Activated CD8-positive, alpha-beta T cell treated with anti-CD3 and anti-CD28 coated beads, Interleukin-2, amount 10 ng/mL, durations not matched to agents 7 days and 5 days (primary cell): Measurements from ENCODE around the gene PALM. TPM values are rescaled to one million over a fixed set of nuclear protein-coding genes. Genes with fewer than 3 reads are reported as not detected.

Experiments used
- ATAC-seq: fragments of 150-1000 bp; cut with Tn5 transposase; one replicate; pipeline ENCODE4 v1.10.0; 2021; ENCODE audit warnings: moderate library complexity
- CTCF ChIA-PET: fragments of 350-600 bp; sonication (Branson Sonifier 250); formaldehyde crosslinking; loops from one replicate; lab custom pipeline; 2021; ENCODE audit warnings: antibody characterized with exemption; lab: Charles Lee
- POLR2A ChIA-PET: fragments of 350-600 bp; sonication (Branson Sonifier 250); formaldehyde crosslinking; loops from one replicate; lab custom pipeline; 2021; ENCODE audit warnings: antibody characterized with exemption; lab: Charles Lee
- DNase-seq: peaks from one replicate; pipeline ENCODE4 v3.0.0-alpha.2; 2020
- H3K27ac Mint-ChIP-seq: one replicate; pipeline ENCODE4 v1.8.0; 2021; ENCODE audit warnings: mild to moderate bottlenecking, mixed read lengths
- H3K27me3 Mint-ChIP-seq: one replicate; pipeline ENCODE4 v1.8.0; 2021; ENCODE audit warnings: low read depth, mixed read lengths
- H3K36me3 Mint-ChIP-seq: one replicate; pipeline ENCODE4 v1.8.0; 2021; ENCODE audit warnings: low read depth, mixed read lengths
- H3K4me1 Mint-ChIP-seq: one replicate; pipeline ENCODE4 v1.8.0; 2021; ENCODE audit warnings: low read depth, mixed read lengths
- H3K4me3 Mint-ChIP-seq: one replicate; pipeline ENCODE4 v1.8.0; 2021; ENCODE audit warnings: mild to moderate bottlenecking, mixed read lengths
- H3K9me3 Mint-ChIP-seq: one replicate; pipeline ENCODE4 v1.8.0; 2022; ENCODE audit warnings: mixed read lengths; ENCODE audit not compliant: insufficient read depth
- total RNA-seq, 2 experiments: library from RNA; stranded (reverse); gene quantifications; one replicate each; pipeline ENCODE4 v1.2.3, GENCODE V29; 2021

The PALM gene
- total RNA-seq, 2 experiments from 2014 or later, result not detected

DNA sequence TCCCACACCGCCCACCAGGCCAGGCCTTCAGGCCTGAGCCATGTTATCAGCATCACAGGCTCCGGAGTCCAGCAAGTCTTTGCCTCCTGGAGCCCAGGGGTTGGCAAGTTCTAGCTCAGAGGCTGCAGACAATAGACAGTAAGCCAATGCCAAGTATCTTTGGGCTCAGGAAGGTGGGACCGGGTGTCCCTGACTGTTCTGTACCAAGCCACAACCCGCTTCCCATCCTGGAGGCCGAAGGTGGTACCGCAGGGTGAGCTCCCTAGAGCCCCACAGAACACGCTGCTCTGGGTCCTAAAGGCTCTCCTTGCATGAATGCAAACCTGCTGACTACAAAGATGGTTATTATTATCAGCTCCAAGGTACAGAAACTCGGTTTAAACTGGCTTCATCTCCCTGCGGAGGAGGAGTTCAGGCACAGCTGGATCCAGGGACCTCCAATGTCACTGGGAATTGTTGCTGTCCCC, 38.1 kb upstream of the PALM start:
- Mint-ChIP-seq H3K4me1 (no peaks in the 10 kb centered on the region), H3K27me3 (peaks cover 21% of the 10 kb centered on the region), H3K36me3 (no peaks in the 10 kb centered on the region), H3K4me3 (no peak overlapping the region), H3K27ac (no peak overlapping the region), H3K9me3 (no peaks in the 10 kb centered on the region)
- ATAC-seq, result peak; percentile 41
- no peak for DNase-seq
- POLR2A ChIA-PET, result no interaction called here
- CTCF ChIA-PET, result interaction anchor here (1.1 kb wide), 1 partner anchor 64 kb away, joined by 3 read pairs; no protein-coding TSS in a partner anchor

DNA sequence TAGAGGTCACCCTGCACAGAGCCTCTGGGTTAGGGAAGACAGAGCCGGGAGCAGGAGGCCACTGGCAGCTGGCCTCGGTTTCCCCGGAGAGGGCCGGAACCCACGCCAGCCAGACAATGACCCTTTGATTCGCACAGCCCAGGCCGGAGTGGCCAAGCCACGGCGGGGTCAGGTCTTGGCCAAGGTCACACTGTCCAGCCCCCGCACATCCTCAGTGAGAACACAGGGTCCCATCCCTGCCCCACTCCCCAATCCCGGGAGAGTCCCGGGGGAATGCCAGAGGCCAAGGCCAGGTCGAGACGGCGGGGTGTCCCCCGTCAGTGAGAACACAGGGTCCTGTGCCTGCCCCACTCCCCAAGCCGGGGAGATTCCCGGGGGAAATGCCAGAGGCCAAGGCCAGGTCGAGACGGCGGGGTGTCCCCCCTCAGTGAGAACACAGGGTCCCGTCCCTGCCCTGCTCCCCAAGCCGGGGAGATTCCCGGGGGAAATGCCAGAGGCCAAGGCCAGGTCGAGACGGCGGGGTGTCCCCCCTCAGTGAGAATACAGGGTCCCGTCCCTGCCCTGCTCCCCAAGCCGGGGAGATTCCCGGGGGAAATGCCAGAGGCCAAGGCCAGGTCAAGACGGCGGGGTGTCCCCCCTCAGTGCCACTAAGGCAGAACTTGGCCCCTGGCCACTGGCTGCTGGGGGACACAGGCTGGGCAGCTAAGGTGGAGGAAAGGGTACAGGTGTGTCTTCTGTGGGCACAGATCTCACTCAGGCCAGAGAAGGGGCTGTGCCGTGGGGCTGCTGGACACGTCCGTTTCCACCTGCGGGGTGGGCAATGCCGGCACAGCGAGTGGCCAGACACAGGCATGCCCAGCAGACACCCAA, 34.2 kb upstream of the PALM start:
- Mint-ChIP-seq H3K4me1 (peaks cover 3% of the 10 kb centered on the region), H3K36me3 (no peaks in the 10 kb centered on the region), H3K27ac (no peak overlapping the region), H3K27me3 (peaks cover 17% of the 10 kb centered on the region), H3K9me3 (no peaks in the 10 kb centered on the region), H3K4me3 (no peak overlapping the region)
- ChIA-PET CTCF (no interaction called here), POLR2A (no interaction called here)
- DNase-seq (no peak), ATAC-seq (no peak)

DNA sequence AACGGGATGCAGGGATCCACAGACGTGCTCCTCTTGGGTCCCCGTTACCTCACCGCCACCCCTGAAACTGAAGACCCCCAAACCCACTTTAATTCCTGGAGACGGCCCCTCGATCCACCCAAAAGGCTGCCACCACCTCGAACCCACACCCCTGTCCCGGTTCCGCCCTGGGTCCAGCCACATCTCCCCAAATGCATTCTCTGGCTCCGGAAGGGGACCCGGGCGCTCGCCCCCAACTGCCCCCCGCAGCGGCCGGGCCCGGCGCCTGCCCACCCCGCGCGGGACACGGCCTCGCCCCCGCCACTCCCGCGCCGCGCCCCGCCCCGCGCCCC, 32.8 kb upstream of the PALM start:
- H3K27me3 Mint-ChIP-seq, result peaks cover 17% of the 10 kb centered on the region
- ATAC-seq (no peak), DNase-seq (no peak)
- ChIA-PET CTCF (no interaction called here), POLR2A (no interaction called here)
- no peaks in the 10 kb centered on the region for H3K36me3 Mint-ChIP-seq
- H3K4me3 Mint-ChIP-seq, result no peak overlapping the region
- no peaks in the 10 kb centered on the region for H3K9me3 Mint-ChIP-seq
- H3K27ac Mint-ChIP-seq, result no peak overlapping the region
- H3K4me1 Mint-ChIP-seq, result peaks cover 6% of the 10 kb centered on the region

DNA sequence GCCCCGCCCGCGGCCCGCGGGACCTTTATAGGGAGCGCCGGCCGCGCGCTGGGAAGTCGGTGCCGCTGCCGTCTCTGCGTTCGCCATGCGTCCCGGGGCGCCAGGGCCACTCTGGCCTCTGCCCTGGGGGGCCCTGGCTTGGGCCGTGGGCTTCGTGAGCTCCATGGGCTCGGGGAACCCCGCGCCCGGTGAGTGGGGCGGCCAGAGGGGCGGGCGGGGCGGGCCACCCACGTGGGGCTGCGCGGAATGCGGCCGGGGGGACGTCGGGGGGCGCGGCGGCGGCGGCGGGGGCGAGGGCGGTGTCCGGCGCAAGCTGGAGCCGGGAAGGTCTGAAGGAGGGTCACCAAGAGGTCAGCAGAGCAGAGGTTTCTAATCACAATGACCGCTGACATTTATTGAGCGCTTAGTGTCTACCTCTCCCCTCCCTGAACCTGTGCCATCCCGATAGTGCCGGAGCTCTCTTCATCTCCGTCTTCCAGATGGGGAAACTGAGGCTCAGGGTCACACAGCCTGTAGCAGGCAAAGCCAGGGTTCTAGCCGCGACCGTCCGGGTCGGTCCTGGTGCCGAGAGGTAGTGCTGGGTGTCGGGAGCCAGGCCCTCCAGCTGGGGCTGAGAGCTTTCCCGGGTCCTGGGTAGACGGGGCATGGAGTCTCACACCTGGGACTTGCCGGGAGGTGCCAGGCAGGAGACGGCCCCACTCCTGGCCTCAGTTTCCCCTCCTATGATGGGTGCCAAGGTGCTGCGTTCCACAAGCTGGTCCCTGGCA, 32.2 kb upstream of the PALM start, which contains the start of gene FSTL3:
Gene FSTL3 (plus strand): TSS at position 54 of the 767 bp plus-strand sequence. CDS start 32 bp downstream, at position 86.
- peaks cover 17% of the 10 kb centered on the region for H3K27me3 Mint-ChIP-seq
- H3K4me1 Mint-ChIP-seq, result peaks cover 9% of the 10 kb centered on the region
- ChIA-PET CTCF (no interaction called here), POLR2A (no interaction called here)
- DNase-seq, result no peak
- H3K36me3 Mint-ChIP-seq, result no peaks in the 10 kb centered on the region
- no peak within 1 kb of the TSS for H3K4me3 Mint-ChIP-seq
- ATAC-seq, result no peak
- H3K9me3 Mint-ChIP-seq, result no peaks in the 10 kb centered on the region
- H3K27ac Mint-ChIP-seq, result no peak within 1 kb of the TSS

DNA sequence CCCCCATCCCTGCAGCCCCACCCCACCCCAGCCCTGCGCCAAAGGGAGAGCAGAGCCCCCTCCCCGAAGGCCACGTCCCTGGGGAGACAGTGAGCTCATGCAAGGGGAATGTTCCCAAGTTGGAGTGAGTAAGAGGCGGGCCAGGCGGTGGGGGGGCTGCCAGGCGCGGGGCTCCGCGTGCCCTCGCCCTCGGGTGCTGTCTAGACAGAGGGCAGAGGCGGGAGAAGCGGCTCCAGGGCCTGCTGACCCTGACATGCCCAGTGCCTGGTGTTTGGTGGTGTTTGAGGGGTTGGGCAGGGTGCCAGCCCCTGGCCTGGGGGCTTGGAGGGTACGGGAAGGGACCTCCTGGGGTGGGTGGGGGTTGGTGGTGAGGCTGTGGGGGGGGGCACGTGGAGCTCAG, 31.5 kb upstream of the PALM start:
- Mint-ChIP-seq H3K9me3 (no peaks in the 10 kb centered on the region), H3K36me3 (no peaks in the 10 kb centered on the region), H3K4me1 (peaks cover 9% of the 10 kb centered on the region), H3K27me3 (peaks cover 17% of the 10 kb centered on the region), H3K4me3 (no peak overlapping the region), H3K27ac (no peak overlapping the region)
- ATAC-seq, result no peak
- ChIA-PET POLR2A (no interaction called here), CTCF (interaction anchor here (1.5 kb wide), 1 partner anchor 57 kb away, joined by 6 read pairs; no protein-coding TSS in a partner anchor)
- no peak for DNase-seq

DNA sequence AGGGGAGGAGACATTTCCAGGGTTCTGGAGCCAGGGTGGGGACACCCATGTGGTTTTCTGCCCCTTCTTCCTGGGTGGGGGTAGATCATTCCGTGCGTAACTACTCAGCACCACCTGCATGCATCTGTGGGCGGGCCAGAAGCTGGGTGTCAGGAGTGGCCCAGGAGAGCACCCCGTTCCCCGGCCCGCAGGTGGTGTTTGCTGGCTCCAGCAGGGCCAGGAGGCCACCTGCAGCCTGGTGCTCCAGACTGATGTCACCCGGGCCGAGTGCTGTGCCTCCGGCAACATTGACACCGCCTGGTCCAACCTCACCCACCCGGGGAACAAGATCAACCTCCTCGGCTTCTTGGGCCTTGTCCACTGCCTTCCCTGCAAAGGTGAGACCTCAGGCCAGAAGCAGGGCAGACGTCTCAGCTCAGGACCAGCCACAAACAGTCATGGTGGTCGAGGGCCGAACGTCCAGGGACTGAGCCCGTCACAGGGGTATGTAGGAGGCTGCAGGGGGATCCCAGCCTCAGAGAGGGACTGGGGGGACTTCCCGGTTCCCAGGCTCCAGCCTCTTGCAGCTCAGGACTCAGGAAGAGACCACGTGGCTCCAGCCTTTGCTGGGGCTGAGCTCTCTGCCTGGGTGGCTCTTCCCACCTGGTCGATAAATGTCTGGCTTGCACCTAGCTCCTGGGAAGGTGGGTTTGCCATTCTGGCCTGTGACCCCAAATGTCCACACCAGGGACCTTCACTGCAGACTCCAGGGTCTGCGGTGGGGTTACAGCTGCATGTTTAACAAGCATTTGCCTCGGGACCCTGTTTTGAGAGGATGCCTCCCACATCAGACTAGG, 30.9 kb upstream of the PALM start:
- POLR2A ChIA-PET, result interaction anchor here (0.6 to 0.7 kb wide), 2 partner anchors 59 to 106 kb away, joined by 3 read pairs; no protein-coding TSS in a partner anchor

DNA sequence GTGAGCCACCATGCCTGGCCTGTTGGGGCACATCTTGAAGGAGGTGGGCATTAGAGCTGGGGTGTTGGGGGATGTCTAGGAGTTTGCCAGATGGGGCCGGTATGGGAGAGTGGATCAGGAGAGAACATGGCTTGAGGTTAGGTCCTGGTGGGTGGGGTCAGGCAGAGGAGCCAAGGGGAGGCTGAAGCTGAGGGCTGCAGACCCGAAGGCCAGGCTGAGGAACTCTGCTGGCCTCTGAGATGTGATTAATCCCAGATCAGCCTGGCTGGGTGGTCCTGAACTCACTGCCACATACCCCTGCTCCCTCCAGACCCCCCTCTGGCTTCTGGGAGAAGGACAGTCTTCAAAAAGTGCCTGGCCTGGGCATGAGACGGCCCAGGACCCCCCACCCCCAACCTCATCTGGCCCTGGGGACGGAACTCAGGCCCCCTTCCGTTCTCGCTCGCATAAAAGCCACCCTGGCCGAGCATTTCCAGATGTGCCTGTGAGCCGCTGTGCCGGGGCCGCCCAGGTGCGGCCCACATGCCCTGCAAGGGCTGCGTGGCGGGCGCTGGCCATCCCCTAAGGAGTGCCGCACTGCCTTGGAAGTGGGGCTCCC, 29.8 kb upstream of the PALM start:
- Mint-ChIP-seq H3K27me3 (peaks cover 15% of the 10 kb centered on the region), H3K4me1 (peaks cover 9% of the 10 kb centered on the region), H3K4me3 (peak overlapping the region; percentile 67), H3K27ac (peak overlapping the region; percentile 20), H3K36me3 (no peaks in the 10 kb centered on the region), H3K9me3 (no peaks in the 10 kb centered on the region)
- ChIA-PET POLR2A (interaction anchor here (1.9 kb wide), 1 partner anchor 16 kb away, joined by 10 read pairs; the partner anchor contains the start of gene RNF126), CTCF (interaction anchor here (0.6 to 2.3 kb wide), 2 partner anchors 15 to 25 kb away, joined by 3 to 6 read pairs; no protein-coding TSS in a partner anchor)
- ATAC-seq (no peak), DNase-seq (no peak)

More for the DNA sequence above, 30.9 kb upstream of the PALM start:
- Mint-ChIP-seq H3K36me3 (no peaks in the 10 kb centered on the region), H3K4me1 (peaks cover 9% of the 10 kb centered on the region), H3K27me3 (peaks cover 17% of the 10 kb centered on the region), H3K9me3 (no peaks in the 10 kb centered on the region), H3K27ac (no peak overlapping the region), H3K4me3 (no peak overlapping the region)
- DNase-seq, result no peak
- CTCF ChIA-PET, result interaction anchor here (1.5 kb wide), 1 partner anchor 56 kb away, joined by 6 read pairs; no protein-coding TSS in a partner anchor
- no peak for ATAC-seq

DNA sequence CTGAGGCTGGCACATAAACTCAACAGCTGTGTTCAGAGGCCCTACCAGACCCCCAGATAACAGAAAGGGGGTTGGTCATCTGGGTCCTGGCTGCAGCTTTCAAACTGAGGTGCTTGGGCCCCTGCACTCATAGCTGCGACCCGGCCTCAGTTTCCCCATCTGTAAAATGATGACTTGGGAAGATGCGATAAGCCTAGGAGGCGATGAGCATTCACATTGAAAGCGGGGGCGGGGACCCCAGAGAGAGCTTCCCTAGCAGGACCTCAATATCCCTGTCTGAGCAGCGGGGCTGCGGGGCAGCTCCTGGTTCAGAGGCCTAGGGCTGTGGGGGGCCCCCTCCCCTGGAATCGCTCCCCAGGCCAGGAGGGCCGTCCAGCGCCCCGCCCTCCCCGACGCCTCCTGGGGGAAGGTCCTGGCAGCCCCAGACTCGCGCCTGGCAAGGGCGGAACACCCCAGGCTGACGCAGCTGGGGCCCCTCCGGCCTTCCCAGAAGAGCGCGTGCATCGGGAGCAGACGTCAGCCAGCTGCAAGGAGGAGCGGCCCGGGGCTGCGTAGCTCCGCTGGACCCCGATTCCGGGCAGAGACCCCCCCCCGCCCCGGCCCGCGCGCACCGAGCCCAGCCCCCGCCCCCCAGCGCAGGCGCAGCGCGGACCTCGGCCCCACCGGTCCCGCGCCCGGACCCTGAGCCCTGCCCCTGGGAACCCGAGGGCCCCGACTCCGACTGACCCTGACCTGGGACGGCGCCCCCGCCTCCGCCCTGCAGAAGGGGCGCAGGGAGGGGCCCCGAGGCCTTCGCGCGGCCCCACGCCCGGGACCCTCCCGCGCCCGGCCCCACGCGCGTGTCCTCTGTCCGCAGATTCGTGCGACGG, 29.1 kb upstream of the PALM start:
- no peaks in the 10 kb centered on the region for H3K9me3 Mint-ChIP-seq
- peak; percentile 34 for DNase-seq
- ChIA-PET POLR2A (interaction anchor here (1.4 to 1.9 kb wide), 2 partner anchors 16 to 18 kb away, joined by 3 to 10 read pairs; partner anchors contain the start of gene RNF126), CTCF (interaction anchor here (0.6 to 2.3 kb wide), 4 partner anchors 16 to 68 kb away, joined by 3 to 6 read pairs (median 3); no protein-coding TSS in a partner anchor)
- H3K4me1 Mint-ChIP-seq, result peaks cover 9% of the 10 kb centered on the region
- ATAC-seq, result peak; percentile 7
- no peaks in the 10 kb centered on the region for H3K36me3 Mint-ChIP-seq
- H3K4me3 Mint-ChIP-seq, result peak overlapping the region; percentile 83
- H3K27me3 Mint-ChIP-seq, result peaks cover 13% of the 10 kb centered on the region
- peak overlapping the region; percentile 43 for H3K27ac Mint-ChIP-seq

DNA sequence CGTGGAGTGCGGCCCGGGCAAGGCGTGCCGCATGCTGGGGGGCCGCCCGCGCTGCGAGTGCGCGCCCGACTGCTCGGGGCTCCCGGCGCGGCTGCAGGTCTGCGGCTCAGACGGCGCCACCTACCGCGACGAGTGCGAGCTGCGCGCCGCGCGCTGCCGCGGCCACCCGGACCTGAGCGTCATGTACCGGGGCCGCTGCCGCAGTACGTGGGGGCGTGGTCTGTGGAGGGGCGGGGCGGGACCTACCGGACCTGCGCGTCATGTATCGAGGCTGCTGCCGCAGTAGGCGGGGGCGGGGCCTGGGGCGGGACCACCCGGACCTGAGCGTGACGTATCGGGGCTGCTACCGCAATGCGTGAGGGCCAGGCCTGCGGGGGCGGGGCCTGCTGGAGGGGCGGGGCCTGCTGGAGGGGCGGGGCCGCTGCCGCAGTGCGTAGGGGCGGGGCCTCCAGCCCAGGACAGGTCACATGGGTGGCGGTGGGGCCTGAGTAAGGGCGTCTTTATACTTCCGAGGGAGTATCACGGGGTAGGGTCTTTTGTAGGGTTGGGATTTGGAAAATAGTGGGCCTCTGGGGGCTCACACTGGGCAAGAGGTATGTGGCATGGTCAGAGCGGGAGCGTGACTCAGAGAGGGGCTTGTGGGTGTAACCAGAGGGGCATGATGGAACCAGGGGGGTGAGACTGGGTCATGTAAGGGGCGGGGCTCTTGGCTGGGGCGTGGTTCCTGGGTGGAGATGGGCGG, 28.3 kb upstream of the PALM start:
- Mint-ChIP-seq H3K36me3 (no peaks in the 10 kb centered on the region), H3K27me3 (peaks cover 8% of the 10 kb centered on the region), H3K4me3 (peak overlapping the region; percentile 83), H3K4me1 (peaks cover 9% of the 10 kb centered on the region), H3K27ac (peak overlapping the region; percentile 98), H3K9me3 (no peaks in the 10 kb centered on the region)
- peak; percentile 86 for ATAC-seq
- POLR2A ChIA-PET, result interaction anchor here (1.4 to 1.9 kb wide), 2 partner anchors 17 to 19 kb away, joined by 3 to 10 read pairs; partner anchors contain the start of gene RNF126
- peak; percentile 100 for DNase-seq
- CTCF ChIA-PET, result interaction anchor here (0.9 to 2.3 kb wide), 4 partner anchors 24 to 69 kb away, joined by 3 to 6 read pairs (median 4); no protein-coding TSS in a partner anchor
